K562 (cell line): ENCODE measurements around the gene LRRC51. TPM values are rescaled to one million over a fixed set of nuclear protein-coding genes. Genes with fewer than 3 reads are reported as not detected.
A peak's percentile ranks its signal among the peaks of the same experiment; 100 is the strongest.

Experiments
- CBFB ChIP-seq: sonication (generic); formaldehyde crosslinking; IDR thresholded peaks from 2 replicates; pipeline ENCODE4 v1.4.0; 2020; ENCODE audit warnings: mild to moderate bottlenecking, missing genetic modification reagents
- CC2D1A ChIP-seq: fragments of 450-650 bp; IDR thresholded peaks from 2 replicates; pipeline ENCODE4 v1.6.1; 2017; ENCODE audit warnings: mild to moderate bottlenecking
- CREB3 ChIP-seq: fragments of 450-650 bp; conservative IDR thresholded peaks from 2 replicates; pipeline ENCODE4 v1.6.1; 2016; ENCODE audit warnings: missing genetic modification characterization, low read depth, mild to moderate bottlenecking, missing compliant biosample characterization, moderate library complexity
- HNRNPUL1 ChIP-seq: fragments of 200-400 bp; formaldehyde crosslinking; IDR thresholded peaks from 2 replicates; pipeline ENCODE4 v1.6.1; 2017; ENCODE audit warnings: low read length
- MEF2A ChIP-seq: IDR thresholded peaks from 2 replicates; pipeline ENCODE4 v1.6.1; 2011; ENCODE audit warnings: low read depth, mild to moderate bottlenecking, low read length, moderate library complexity; ENCODE audit not compliant: control insufficient read depth
- MLLT1 ChIP-seq, 2 experiments: fragments of 450-650 bp; IDR thresholded peaks; 2 replicates each; pipeline ENCODE4 v1.6.1; 2016
- RBFOX2 ChIP-seq: fragments of 200-400 bp; formaldehyde crosslinking; IDR thresholded peaks from 2 replicates; pipeline ENCODE4 v1.6.1; 2017; ENCODE audit warnings: low read depth, mild to moderate bottlenecking, low read length, moderate library complexity
- SMAD2 ChIP-seq: fragments of 150-350 bp; IDR thresholded peaks from 2 replicates; pipeline ENCODE4 v1.6.1; 2014; ENCODE audit warnings: low read depth, mild to moderate bottlenecking, low read length
- SMC3 ChIP-seq: conservative IDR thresholded peaks from 2 replicates; pipeline ENCODE4 v1.6.1; 2011; ENCODE audit warnings: low read depth, low read length, improper control_type of control experiment; ENCODE audit not compliant: insufficient read depth
- STAT6 ChIP-seq: sonication (generic); formaldehyde crosslinking; IDR thresholded peaks from 2 replicates; pipeline ENCODE4 v1.8.1; 2023; ENCODE audit warnings: mild to moderate bottlenecking, missing genetic modification reagents
- ZBTB11 ChIP-seq, 3 experiments: fragments of 200-800 bp in 1 of 3; fragments of 250-450 bp in 1 of 3; fragments of 450-650 bp in 1 of 3; sonication (Bioruptor Pico) in 1 of 3; sonication (Bioruptor generic) in 1 of 3; formaldehyde crosslinking in 1 of 3; IDR thresholded peaks; 2 replicates each; pipeline versions ENCODE4 v1.6.1 to v1.8.0; 2016 to 2022; ENCODE audit warnings: mild to moderate bottlenecking in 2 of 3, missing genetic modification characterization in 2 of 3, missing compliant biosample characterization in 1 of 3, moderate library complexity in 1 of 3
- ZNF395 ChIP-seq: fragments of 200-800 bp; sonication (Bioruptor generic); IDR thresholded peaks from 2 replicates; pipeline ENCODE4 v1.6.1; 2017; ENCODE audit warnings: missing genetic modification characterization, missing compliant biosample characterization
- polyA plus RNA-seq, 8 experiments: library from polyadenylated mRNA; depleted of rRNA in 4 of 8; stranded (reverse) in 5 of 8; unstranded in 3 of 8; fragments of >200 nt; fragmentation: Nextera tagmentation in 2 of 8; fragmentation: Illumina TruSeq in 1 of 8; extraction: Ambion mirVana in 2 of 8; extraction: Trizol in 1 of 8; gene quantifications; 2 replicates each; pipeline versions ENCODE4 v1.2.1 to v1.2.3, GENCODE V29; 2011 to 2014; ENCODE audit warnings: inconsistent platforms in 1 of 8, missing spikeins in 1 of 8
- total RNA-seq, 7 experiments: library from RNA; depleted of rRNA in 6 of 7; stranded (reverse); fragments of >200 nt in 6 of 7; fragmentation: Illumina TruSeq in 2 of 7; extraction: Trizol in 2 of 7; gene quantifications; 2 replicates each; pipeline versions ENCODE4 v1.2.1 to v1.2.3, GENCODE V29; 2011 to 2021; ENCODE audit warnings: low replicate concordance in 1 of 7

Gene LRRC51
- total and polyA plus RNA-seq, 9 of the 15 experiments (the other 6 are each of a cell fraction or from before 2014, with no cell fraction given) = 4.7 to 10.6 (median 5.6) TPM

GRCh38 chr11:72111300-72112142 lies 30.9 kb downstream of the LRRC51 start (continued):
- no peak for TF ChIP-seq MEF2A
- TF ChIP-seq CREB3 = no peak
- 0 out of 2 replicates have a peak, but pooled peaks have one; percentile 14 for TF ChIP-seq STAT6 (CRISPR knock-in tag)
- TF ChIP-seq ZNF395 (CRISPR knock-in tag) = 0 out of 2 replicates have a peak, but pooled peaks have one; percentile 50
- no peak for TF ChIP-seq ZBTB11 (CRISPR knock-in tag; IDR thresholded peaks at IDR 0.05)
- TF ChIP-seq HNRNPUL1 = no peak
- TF ChIP-seq RBFOX2 = no peak
- peak; percentile 59; the same call in 1 of the 2 replicates for TF ChIP-seq CBFB
- TF ChIP-seq SMAD2 = no peak
- TF ChIP-seq SMC3 = no peak
- TF ChIP-seq MLLT1 (IDR thresholded peaks at IDR 0.05) = peak in 1 of 2 experiments; percentile 87; a peak in 2 of 4 replicates
- TF ChIP-seq CC2D1A = peak; percentile 64; the same call in 1 of the 2 replicates
